ENCODE measurements around the gene GPR37L1. TPM values are rescaled to one million over a fixed set of nuclear protein-coding genes. Genes with fewer than 3 reads are reported as not detected.
"Not testable (repeated sequence)": the region's sequence is repeated elsewhere in the genome, so short reads cannot be mapped to it uniquely, and the experiment has no call there.

Gene GPR37L1
- polyA plus RNA-seq, 2 donors = 0.05 to 0.10 TPM

- Histone ChIP-seq H3K36me3 (ENCODE audit: control insufficient read depth in 2 of 2, insufficient read depth in 2 of 2, low read length in 1 of 2) (no peaks in the 10 kb centered on the region), H3K27me3 (ENCODE audit: control insufficient read depth in 1 of 2, insufficient read depth in 2 of 2, low read length in 2 of 2) (no peaks in the 10 kb centered on the region), H3K9me3 (ENCODE audit: control insufficient read depth in 2 of 2, insufficient read depth in 1 of 2, low read depth in 1 of 2, low read length in 1 of 2) (no peaks in the 10 kb centered on the region), H3K4me1 (ENCODE audit: control insufficient read depth in 2 of 2, insufficient read depth in 2 of 2, low read length in 1 of 2) (peaks cover 0 to 8% of the 10 kb centered on the region in 2 donors), H3K4me3 (ENCODE audit: low read depth in 1 of 2, low read length in 2 of 2) (peak overlapping the region; percentile 89 to 94), H3K27ac (ENCODE audit: low read depth in 2 of 2, low read length in 1 of 2) (peak overlapping the region; percentile 72 to 89)
- WGBS, 2 donors = 0 to 1% methylated on average over 43 to 58 of the region's 58 CpGs
Measured at GRCh38 chr1:202143768-202144401, 21.2 kb downstream of the GPR37L1 start.

- peak within 1 kb of the TSS; percentile 72 to 89 for H3K27ac ChIP-seq (ENCODE audit: low read depth in 2 of 2, low read length in 1 of 2)
- peak within 1 kb of the TSS; percentile 89 to 94 for H3K4me3 ChIP-seq (ENCODE audit: low read depth in 1 of 2, low read length in 2 of 2)
- H3K4me1 ChIP-seq (ENCODE audit: control insufficient read depth in 2 of 2, insufficient read depth in 2 of 2, low read length in 1 of 2) = peaks cover 0 to 8% of the 10 kb centered on the region in 2 donors
- WGBS, 2 donors = 0% methylated on average over 74 to 82 of the region's 82 CpGs
- H3K27me3 ChIP-seq (ENCODE audit: control insufficient read depth in 1 of 2, insufficient read depth in 2 of 2, low read length in 2 of 2) = no peaks in the 10 kb centered on the region
- H3K36me3 ChIP-seq (ENCODE audit: control insufficient read depth in 2 of 2, insufficient read depth in 2 of 2, low read length in 1 of 2) = no peaks in the 10 kb centered on the region
- H3K9me3 ChIP-seq (ENCODE audit: control insufficient read depth in 2 of 2, insufficient read depth in 1 of 2, low read depth in 1 of 2, low read length in 1 of 2) = no peaks in the 10 kb centered on the region
Measured at GRCh38 chr1:202144402-202145067, 21.8 kb downstream of the GPR37L1 start, which contains the start of gene ARL8A. Gene ARL8A (minus strand): TSS chr1:202144737. CDS start chr1:202144572, 165 bp downstream.

- Histone ChIP-seq H3K4me1 (ENCODE audit: control insufficient read depth in 2 of 2, insufficient read depth in 2 of 2, low read length in 1 of 2) (peaks cover 0 to 8% of the 10 kb centered on the region in 2 donors), H3K27ac (ENCODE audit: low read depth in 2 of 2, low read length in 1 of 2) (peak overlapping the region; percentile 72 to 89), H3K4me3 (ENCODE audit: low read depth in 1 of 2, low read length in 2 of 2) (peak overlapping the region; percentile 89 to 94), H3K9me3 (ENCODE audit: control insufficient read depth in 2 of 2, insufficient read depth in 1 of 2, low read depth in 1 of 2, low read length in 1 of 2) (no peaks in the 10 kb centered on the region), H3K27me3 (ENCODE audit: control insufficient read depth in 1 of 2, insufficient read depth in 2 of 2, low read length in 2 of 2) (no peaks in the 10 kb centered on the region), H3K36me3 (ENCODE audit: control insufficient read depth in 2 of 2, insufficient read depth in 2 of 2, low read length in 1 of 2) (no peaks in the 10 kb centered on the region)
- WGBS, 2 donors = 4 to 6% methylated on average over 13 of the region's 13 CpGs
Measured at GRCh38 chr1:202145068-202145743, 22.5 kb downstream of the GPR37L1 start.

GRCh38 chr1:202145744-202146140 lies 23.0 kb downstream of the GPR37L1 start:
- 87 to 91% methylated on average over 8 of the region's 8 CpGs for WGBS, 2 donors
- H3K27me3 ChIP-seq (ENCODE audit: control insufficient read depth in 1 of 2, insufficient read depth in 2 of 2, low read length in 2 of 2); H3K36me3 ChIP-seq (ENCODE audit: control insufficient read depth in 2 of 2, insufficient read depth in 2 of 2, low read length in 1 of 2); H3K4me1 ChIP-seq (ENCODE audit: control insufficient read depth in 2 of 2, insufficient read depth in 2 of 2, low read length in 1 of 2); H3K4me3 ChIP-seq (ENCODE audit: low read depth in 1 of 2, low read length in 2 of 2); H3K27ac ChIP-seq (ENCODE audit: low read depth in 2 of 2, low read length in 1 of 2); H3K9me3 ChIP-seq (ENCODE audit: control insufficient read depth in 2 of 2, insufficient read depth in 1 of 2, low read depth in 1 of 2, low read length in 1 of 2): not testable (repeated sequence)

GRCh38 chr1:202146279-202146678 lies 23.6 kb downstream of the GPR37L1 start:
- no peak overlapping the region for H3K27ac ChIP-seq (ENCODE audit: low read depth in 2 of 2, low read length in 1 of 2)
- H3K4me3 ChIP-seq (ENCODE audit: low read depth in 1 of 2, low read length in 2 of 2) = no peak overlapping the region
- H3K27me3 ChIP-seq (ENCODE audit: control insufficient read depth in 1 of 2, insufficient read depth in 2 of 2, low read length in 2 of 2) = no peaks in the 10 kb centered on the region
- H3K9me3 ChIP-seq (ENCODE audit: control insufficient read depth in 2 of 2, insufficient read depth in 1 of 2, low read depth in 1 of 2, low read length in 1 of 2) = no peaks in the 10 kb centered on the region
- H3K4me1 ChIP-seq (ENCODE audit: control insufficient read depth in 2 of 2, insufficient read depth in 2 of 2, low read length in 1 of 2) = peaks cover 0 to 8% of the 10 kb centered on the region in 2 donors
- no peaks in the 10 kb centered on the region for H3K36me3 ChIP-seq (ENCODE audit: control insufficient read depth in 2 of 2, insufficient read depth in 2 of 2, low read length in 1 of 2)
- WGBS, 2 donors = 90 to 94% methylated on average over 5 of the region's 5 CpGs

- Histone ChIP-seq H3K9me3 (ENCODE audit: control insufficient read depth in 2 of 2, insufficient read depth in 1 of 2, low read depth in 1 of 2, low read length in 1 of 2) (no peaks in the 10 kb centered on the region), H3K4me1 (ENCODE audit: control insufficient read depth in 2 of 2, insufficient read depth in 2 of 2, low read length in 1 of 2) (peaks cover 0 to 8% of the 10 kb centered on the region in 2 donors), H3K27me3 (ENCODE audit: control insufficient read depth in 1 of 2, insufficient read depth in 2 of 2, low read length in 2 of 2) (no peaks in the 10 kb centered on the region), H3K4me3 (ENCODE audit: low read depth in 1 of 2, low read length in 2 of 2) (no peak overlapping the region), H3K27ac (ENCODE audit: low read depth in 2 of 2, low read length in 1 of 2) (no peak overlapping the region), H3K36me3 (ENCODE audit: control insufficient read depth in 2 of 2, insufficient read depth in 2 of 2, low read length in 1 of 2) (no peaks in the 10 kb centered on the region)
- 68 to 73% methylated on average over 3 of the region's 3 CpGs for WGBS, 2 donors
Measured at GRCh38 chr1:202146993-202147392, 24.3 kb downstream of the GPR37L1 start.

GRCh38 chr1:202148391-202148790 lies 25.7 kb downstream of the GPR37L1 start:
- no peaks in the 10 kb centered on the region for H3K9me3 ChIP-seq (ENCODE audit: control insufficient read depth in 2 of 2, insufficient read depth in 1 of 2, low read depth in 1 of 2, low read length in 1 of 2)
- WGBS, 2 donors = 88 to 91% methylated on average over 4 of the region's 4 CpGs
- no peaks in the 10 kb centered on the region for H3K27me3 ChIP-seq (ENCODE audit: control insufficient read depth in 1 of 2, insufficient read depth in 2 of 2, low read length in 2 of 2)
- H3K27ac ChIP-seq (ENCODE audit: low read depth in 2 of 2, low read length in 1 of 2) = no peak overlapping the region
- peaks cover 0 to under 1% of the 10 kb centered on the region in 2 donors for H3K4me1 ChIP-seq (ENCODE audit: control insufficient read depth in 2 of 2, insufficient read depth in 2 of 2, low read length in 1 of 2)
- H3K36me3 ChIP-seq (ENCODE audit: control insufficient read depth in 2 of 2, insufficient read depth in 2 of 2, low read length in 1 of 2) = no peaks in the 10 kb centered on the region
- no peak overlapping the region for H3K4me3 ChIP-seq (ENCODE audit: low read depth in 1 of 2, low read length in 2 of 2)

- no peaks in the 10 kb centered on the region for H3K9me3 ChIP-seq (ENCODE audit: control insufficient read depth in 2 of 2, insufficient read depth in 1 of 2, low read depth in 1 of 2, low read length in 1 of 2)
- H3K36me3 ChIP-seq (ENCODE audit: control insufficient read depth in 2 of 2, insufficient read depth in 2 of 2, low read length in 1 of 2) = no peaks in the 10 kb centered on the region
- no peak overlapping the region for H3K27ac ChIP-seq (ENCODE audit: low read depth in 2 of 2, low read length in 1 of 2)
- no peak overlapping the region for H3K4me3 ChIP-seq (ENCODE audit: low read depth in 1 of 2, low read length in 2 of 2)
- H3K4me1 ChIP-seq (ENCODE audit: control insufficient read depth in 2 of 2, insufficient read depth in 2 of 2, low read length in 1 of 2) = no peaks in the 10 kb centered on the region
- WGBS, 2 donors = 85 to 93% methylated on average over 4 of the region's 4 CpGs
- no peaks in the 10 kb centered on the region for H3K27me3 ChIP-seq (ENCODE audit: control insufficient read depth in 1 of 2, insufficient read depth in 2 of 2, low read length in 2 of 2)
Measured at GRCh38 chr1:202149566-202149965, 26.8 kb downstream of the GPR37L1 start.

- Histone ChIP-seq H3K36me3 (ENCODE audit: control insufficient read depth in 2 of 2, insufficient read depth in 2 of 2, low read length in 1 of 2) (no peaks in the 10 kb centered on the region), H3K9me3 (ENCODE audit: control insufficient read depth in 2 of 2, insufficient read depth in 1 of 2, low read depth in 1 of 2, low read length in 1 of 2) (no peaks in the 10 kb centered on the region), H3K27ac (ENCODE audit: low read depth in 2 of 2, low read length in 1 of 2) (no peak overlapping the region), H3K4me3 (ENCODE audit: low read depth in 1 of 2, low read length in 2 of 2) (no peak overlapping the region), H3K4me1 (ENCODE audit: control insufficient read depth in 2 of 2, insufficient read depth in 2 of 2, low read length in 1 of 2) (peaks cover 0 to 2% of the 10 kb centered on the region in 2 donors), H3K27me3 (ENCODE audit: control insufficient read depth in 1 of 2, insufficient read depth in 2 of 2, low read length in 2 of 2) (no peaks in the 10 kb centered on the region)
- 90% methylated on average over 9 of the region's 9 CpGs for WGBS, 2 donors
Measured at GRCh38 chr1:202150187-202150586, 27.5 kb downstream of the GPR37L1 start.
